ENCODE measurements around the gene ERICH4. TPM values are rescaled to one million over a fixed set of nuclear protein-coding genes. Genes with fewer than 3 reads are reported as not detected.

The ERICH4 gene
- total RNA-seq, 1 donor from 2014 or later = not detected

GRCh38 chr19:41420101-41420880 lies 22.7 kb upstream of the ERICH4 start:
- no peak overlapping the region for H2AFZ ChIP-seq (ENCODE audit: low read depth, low read length)
- no peaks in the 10 kb centered on the region for H3K9me3 ChIP-seq (ENCODE audit: insufficient read depth, low read depth, low read length)
- H3K36me3 ChIP-seq (ENCODE audit: insufficient read depth, low read length) = peaks cover 4% of the 10 kb centered on the region
- no peaks in the 10 kb centered on the region for H3K9me3 Mint-ChIP-seq (ENCODE audit: unreplicated experiment)
- no peaks in the 10 kb centered on the region for H3K27me3 Mint-ChIP-seq (ENCODE audit: low read depth, unreplicated experiment)
- no peaks in the 10 kb centered on the region for H4K20me1 ChIP-seq (ENCODE audit: insufficient read depth, low read length)
- H3K4me1 ChIP-seq (ENCODE audit: insufficient read depth, low read length) = no peaks in the 10 kb centered on the region
- no peak overlapping the region for H3K27ac Mint-ChIP-seq (ENCODE audit: unreplicated experiment)
- no peak overlapping the region for H3K4me2 ChIP-seq (ENCODE audit: low read length)
- no peaks in the 10 kb centered on the region for H3K79me2 ChIP-seq (ENCODE audit: insufficient read depth, low read length)
- H3K27me3 ChIP-seq (ENCODE audit: insufficient read depth, low read length) = no peaks in the 10 kb centered on the region
- no peak for FAIRE-seq
- H3K36me3 Mint-ChIP-seq (ENCODE audit: low read depth, unreplicated experiment) = peaks cover 21% of the 10 kb centered on the region
- no peak for TF ChIP-seq EZH2 (IDR thresholded peaks at IDR 0.05; ENCODE audit: insufficient read depth, low read length)
- TF ChIP-seq CTCF (IDR thresholded peaks at IDR 0.05; ENCODE audit: insufficient read depth, low read depth, low read length) = no peak
- no peaks in the 10 kb centered on the region for H3K4me1 Mint-ChIP-seq (ENCODE audit: low read depth, unreplicated experiment)
- no peak overlapping the region for H3K9ac ChIP-seq (ENCODE audit: low read length)
- no peak overlapping the region for H3K4me3 Mint-ChIP-seq (ENCODE audit: unreplicated experiment)
- no peak overlapping the region for H3K4me3 ChIP-seq (ENCODE audit: insufficient read depth, low read depth, low read length)
- no peak for DNase-seq (ENCODE audit: low read depth)
- H3K27ac ChIP-seq (ENCODE audit: low read depth, low read length) = no peak overlapping the region

GRCh38 chr19:41421314-41421713 lies 21.6 kb upstream of the ERICH4 start:
- Histone ChIP-seq H3K4me3 (ENCODE audit: insufficient read depth, low read depth, low read length) (no peak overlapping the region), H3K79me2 (ENCODE audit: insufficient read depth, low read length) (no peaks in the 10 kb centered on the region), H3K27me3 (ENCODE audit: insufficient read depth, low read length) (no peaks in the 10 kb centered on the region), H3K4me1 (ENCODE audit: insufficient read depth, low read length) (no peaks in the 10 kb centered on the region), H4K20me1 (ENCODE audit: insufficient read depth, low read length) (no peaks in the 10 kb centered on the region), H3K4me2 (ENCODE audit: low read length) (no peak overlapping the region), H3K9ac (ENCODE audit: low read length) (no peak overlapping the region), H3K36me3 (ENCODE audit: insufficient read depth, low read length) (peaks cover 4% of the 10 kb centered on the region), H2AFZ (ENCODE audit: low read depth, low read length) (no peak overlapping the region), H3K27ac (ENCODE audit: low read depth, low read length) (no peak overlapping the region), H3K9me3 (ENCODE audit: insufficient read depth, low read depth, low read length) (no peaks in the 10 kb centered on the region)
- H3K4me1 Mint-ChIP-seq (ENCODE audit: low read depth, unreplicated experiment) = no peaks in the 10 kb centered on the region
- peak overlapping the region; percentile 20 for H3K4me3 Mint-ChIP-seq (ENCODE audit: unreplicated experiment)
- H3K9me3 Mint-ChIP-seq (ENCODE audit: unreplicated experiment) = no peaks in the 10 kb centered on the region
- no peak for TF ChIP-seq EZH2 (IDR thresholded peaks at IDR 0.05; ENCODE audit: insufficient read depth, low read length)
- TF ChIP-seq CTCF (IDR thresholded peaks at IDR 0.05; ENCODE audit: insufficient read depth, low read depth, low read length) = no peak
- H3K36me3 Mint-ChIP-seq (ENCODE audit: low read depth, unreplicated experiment) = peaks cover 23% of the 10 kb centered on the region
- DNase-seq (ENCODE audit: low read depth) (no peak), FAIRE-seq (no peak)
- H3K27ac Mint-ChIP-seq (ENCODE audit: unreplicated experiment) = no peak overlapping the region
- no peaks in the 10 kb centered on the region for H3K27me3 Mint-ChIP-seq (ENCODE audit: low read depth, unreplicated experiment)

- no peak overlapping the region for H3K9ac ChIP-seq (ENCODE audit: low read length)
- Mint-ChIP-seq H3K36me3 (ENCODE audit: low read depth, unreplicated experiment) (peaks cover 24% of the 10 kb centered on the region), H3K27ac (ENCODE audit: unreplicated experiment) (no peak overlapping the region), H3K27me3 (ENCODE audit: low read depth, unreplicated experiment) (no peaks in the 10 kb centered on the region), H3K4me3 (ENCODE audit: unreplicated experiment) (no peak overlapping the region), H3K4me1 (ENCODE audit: low read depth, unreplicated experiment) (peaks cover 2% of the 10 kb centered on the region), H3K9me3 (ENCODE audit: unreplicated experiment) (no peaks in the 10 kb centered on the region)
- H3K4me2 ChIP-seq (ENCODE audit: low read length) = no peak overlapping the region
- H3K36me3 ChIP-seq (ENCODE audit: insufficient read depth, low read length) = peaks cover 4% of the 10 kb centered on the region
- H3K9me3 ChIP-seq (ENCODE audit: insufficient read depth, low read depth, low read length) = no peaks in the 10 kb centered on the region
- H3K27me3 ChIP-seq (ENCODE audit: insufficient read depth, low read length) = no peaks in the 10 kb centered on the region
- H3K79me2 ChIP-seq (ENCODE audit: insufficient read depth, low read length) = no peaks in the 10 kb centered on the region
- DNase-seq (ENCODE audit: low read depth) (no peak), FAIRE-seq (no peak)
- TF ChIP-seq CTCF (IDR thresholded peaks at IDR 0.05; ENCODE audit: insufficient read depth, low read depth, low read length) (no peak), EZH2 (IDR thresholded peaks at IDR 0.05; ENCODE audit: insufficient read depth, low read length) (no peak)
- H2AFZ ChIP-seq (ENCODE audit: low read depth, low read length) = no peak overlapping the region
- H3K27ac ChIP-seq (ENCODE audit: low read depth, low read length) = no peak overlapping the region
- H3K4me3 ChIP-seq (ENCODE audit: insufficient read depth, low read depth, low read length) = no peak overlapping the region
- H4K20me1 ChIP-seq (ENCODE audit: insufficient read depth, low read length) = no peaks in the 10 kb centered on the region
- peaks cover 2% of the 10 kb centered on the region for H3K4me1 ChIP-seq (ENCODE audit: insufficient read depth, low read length)
These were observed 21.0 kb upstream of the ERICH4 start for GRCh38 chr19:41421973-41422372.
